Stimulated activated CD8-positive, alpha-beta memory T cell treated with anti-CD3 and anti-CD28 coated beads, Interleukin-12 subunit alpha, Interleukin-12 subunit beta, amount 100 ng/mL, for 4 hours (primary cell): ENCODE data around the gene MED27.
"Not testable (repeated sequence)": the region's sequence is repeated elsewhere in the genome, so short reads cannot be mapped to it uniquely, and the experiment has no call there.

ENCODE experiments used
- DNase-seq: peaks from one replicate; pipeline ENCODE4 v3.0.0-alpha.2; 2020; ENCODE audit warnings: low read depth

The MED27 gene

GRCh38 chr9:132015866-132016265 lies 63.8 kb downstream of the MED27 start:
- DNase-seq: no peak

- no peak for DNase-seq
These were observed 65.4 kb downstream of the MED27 start for GRCh38 chr9:132014218-132014805.

- no peak for DNase-seq
These were observed 66.8 kb downstream of the MED27 start for GRCh38 chr9:132012704-132013357.

- DNase-seq: no peak
These were observed 67.8 kb downstream of the MED27 start for GRCh38 chr9:132011896-132012295.

- DNase-seq: no peak
These were observed 68.4 kb downstream of the MED27 start for GRCh38 chr9:132011309-132011708.

GRCh38 chr9:132010201-132010600 lies 69.5 kb downstream of the MED27 start:
- not testable (repeated sequence) for DNase-seq

GRCh38 chr9:132008855-132009812 lies 70.5 kb downstream of the MED27 start:
- DNase-seq: no peak

- no peak for DNase-seq
These were observed 71.4 kb downstream of the MED27 start for GRCh38 chr9:132008184-132008803.

- no peak for DNase-seq
These were observed 72.2 kb downstream of the MED27 start for GRCh38 chr9:132007371-132008025.

GRCh38 chr9:132006677-132007370 lies 72.8 kb downstream of the MED27 start:
- DNase-seq: no peak

- DNase-seq: no peak
These were observed 73.8 kb downstream of the MED27 start for GRCh38 chr9:132005899-132006298.

- no peak for DNase-seq
These were observed 75.3 kb downstream of the MED27 start for GRCh38 chr9:132004323-132004722.

GRCh38 chr9:132003896-132004295 lies 75.8 kb downstream of the MED27 start:
- no peak for DNase-seq

GRCh38 chr9:132003319-132003704 lies 76.4 kb downstream of the MED27 start:
- no peak for DNase-seq

- DNase-seq: no peak
These were observed 76.9 kb downstream of the MED27 start for GRCh38 chr9:132002643-132003318.

- no peak for DNase-seq
These were observed 78.1 kb downstream of the MED27 start for GRCh38 chr9:132001567-132001966.

GRCh38 chr9:132000659-132001058 lies 79.0 kb downstream of the MED27 start:
- DNase-seq: no peak

- DNase-seq: no peak
These were observed 79.7 kb downstream of the MED27 start for GRCh38 chr9:131999692-132000551.

- DNase-seq: no peak
These were observed 81.9 kb downstream of the MED27 start for GRCh38 chr9:131997779-131998178.

GRCh38 chr9:131997076-131997475 lies 82.6 kb downstream of the MED27 start:
- DNase-seq: no peak
